ENCODE measurements around the gene ARL8A. TPM values are rescaled to one million over a fixed set of nuclear protein-coding genes. Genes with fewer than 3 reads are reported as not detected.

ARL8A gene
- polyA plus RNA-seq, 4 donors = 17.4 to 23.5 (median 22.6) TPM

- WGBS, 3 donors = 68 to 85% (median 69%) methylated on average over 9 to 10 of the region's 10 CpGs
- DNase-seq (peak in 1 of 2 donors; percentile 38), FAIRE-seq (no peak)
- no peaks in the 10 kb centered on the region for H3K36me3 ChIP-seq (ENCODE audit: control insufficient read depth in 3 of 3, insufficient read depth in 2 of 3, low read depth in 1 of 3, low read length in 3 of 3)
- peaks cover under 1 to 50% (median 6%) of the 10 kb centered on the region in 3 donors for H3K4me1 ChIP-seq (ENCODE audit: control insufficient read depth in 3 of 3, insufficient read depth in 2 of 3, low read depth in 1 of 3, low read length in 2 of 3)
- H3K27me3 ChIP-seq (ENCODE audit: control insufficient read depth in 3 of 3, insufficient read depth in 3 of 3, low read length in 3 of 3) = no peaks in the 10 kb centered on the region
- peak overlapping the region; percentile 36 to 100 (median 56) for H3K27ac ChIP-seq (ENCODE audit: low read depth in 1 of 3, low read length in 2 of 3)
- H3K9me3 ChIP-seq (ENCODE audit: control insufficient read depth in 2 of 2, insufficient read depth in 1 of 2, low read depth in 1 of 2, low read length in 1 of 2) = no peaks in the 10 kb centered on the region
- H3K4me3 ChIP-seq (ENCODE audit: low read depth in 1 of 3, low read length in 3 of 3) = no peak overlapping the region
Observed at GRCh38 chr1:202104073-202104472, 40.5 kb downstream of the ARL8A start.

DNA sequence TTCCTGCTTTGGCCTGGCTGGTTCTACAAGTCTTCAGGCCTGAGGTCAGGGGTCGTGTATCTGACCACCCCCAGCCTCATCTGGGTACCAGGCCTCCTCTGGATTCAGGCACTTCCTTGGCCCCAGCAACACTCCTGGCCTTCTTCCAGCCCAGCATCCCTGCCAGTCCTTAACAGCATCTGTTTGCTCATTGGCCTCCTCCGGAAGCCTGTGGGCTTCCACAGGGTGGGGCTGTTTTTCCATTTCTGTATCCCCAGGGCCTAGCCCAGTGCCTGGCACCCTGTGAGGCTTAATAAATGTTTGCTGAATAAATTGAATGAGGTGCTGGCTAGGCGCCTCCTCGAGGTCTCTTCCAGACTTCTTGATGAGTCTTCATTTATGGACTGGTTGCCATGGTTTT, 43.4 kb downstream of the ARL8A start:
- no peaks in the 10 kb centered on the region for H3K27me3 ChIP-seq (ENCODE audit: control insufficient read depth in 3 of 3, insufficient read depth in 3 of 3, low read length in 3 of 3)
- WGBS, 3 donors = 32 to 53% (median 39%) methylated on average over 4 of the region's 4 CpGs
- no peak overlapping the region for H3K27ac ChIP-seq (ENCODE audit: low read depth in 1 of 3, low read length in 2 of 3)
- H3K36me3 ChIP-seq (ENCODE audit: control insufficient read depth in 3 of 3, insufficient read depth in 2 of 3, low read depth in 1 of 3, low read length in 3 of 3) = no peaks in the 10 kb centered on the region
- H3K4me1 ChIP-seq (ENCODE audit: control insufficient read depth in 3 of 3, insufficient read depth in 2 of 3, low read depth in 1 of 3, low read length in 2 of 3) = peaks cover 0 to 23% (median 0%) of the 10 kb centered on the region in 3 donors
- FAIRE-seq = no peak
- DNase-seq = peak in 1 of 2 donors; percentile 36
- H3K9me3 ChIP-seq (ENCODE audit: control insufficient read depth in 2 of 2, insufficient read depth in 1 of 2, low read depth in 1 of 2, low read length in 1 of 2) = no peaks in the 10 kb centered on the region
- no peak overlapping the region for H3K4me3 ChIP-seq (ENCODE audit: low read depth in 1 of 3, low read length in 3 of 3)

DNA sequence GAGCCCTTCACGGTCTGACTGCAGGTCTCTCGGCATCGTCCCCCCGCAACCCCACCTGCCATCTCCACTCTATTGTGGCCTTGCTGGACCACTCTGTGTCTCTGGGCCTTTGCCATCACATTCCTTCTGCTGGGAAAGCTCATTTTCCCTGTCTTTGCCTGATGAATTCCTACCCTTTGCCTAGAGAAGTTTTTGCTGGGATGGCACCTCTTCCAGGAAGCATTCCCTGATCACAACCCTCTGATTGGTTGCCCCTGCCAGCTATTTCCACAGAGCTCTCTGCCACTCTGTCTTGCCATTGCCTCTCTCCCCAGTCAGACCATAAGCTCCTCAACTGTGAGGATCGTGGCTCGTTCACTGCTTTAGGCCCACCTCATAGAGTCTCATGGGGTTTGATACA, 50.7 kb downstream of the ARL8A start:
- FAIRE-seq = no peak
- Histone ChIP-seq H3K27ac (ENCODE audit: low read depth in 1 of 3, low read length in 2 of 3) (no peak overlapping the region), H3K27me3 (ENCODE audit: control insufficient read depth in 3 of 3, insufficient read depth in 3 of 3, low read length in 3 of 3) (no peaks in the 10 kb centered on the region), H3K4me3 (ENCODE audit: low read depth in 1 of 3, low read length in 3 of 3) (no peak overlapping the region), H3K9me3 (ENCODE audit: control insufficient read depth in 2 of 2, insufficient read depth in 1 of 2, low read depth in 1 of 2, low read length in 1 of 2) (no peaks in the 10 kb centered on the region), H3K36me3 (ENCODE audit: control insufficient read depth in 3 of 3, insufficient read depth in 2 of 3, low read depth in 1 of 3, low read length in 3 of 3) (no peaks in the 10 kb centered on the region), H3K4me1 (ENCODE audit: control insufficient read depth in 3 of 3, insufficient read depth in 2 of 3, low read depth in 1 of 3, low read length in 2 of 3) (peaks cover 0 to 4% (median 0%) of the 10 kb centered on the region in 3 donors)
- no peak for DNase-seq
- 94% methylated on average over 6 of the region's 6 CpGs for WGBS, 3 donors

- H3K36me3 ChIP-seq (ENCODE audit: control insufficient read depth in 3 of 3, insufficient read depth in 2 of 3, low read depth in 1 of 3, low read length in 3 of 3) = no peaks in the 10 kb centered on the region
- no peak overlapping the region for H3K27ac ChIP-seq (ENCODE audit: low read depth in 1 of 3, low read length in 2 of 3)
- H3K4me1 ChIP-seq (ENCODE audit: control insufficient read depth in 3 of 3, insufficient read depth in 2 of 3, low read depth in 1 of 3, low read length in 2 of 3) = peaks cover 0 to 33% (median 6%) of the 10 kb centered on the region in 3 donors
- DNase-seq (peak; percentile 31 to 40), FAIRE-seq (no peak)
- H3K27me3 ChIP-seq (ENCODE audit: control insufficient read depth in 3 of 3, insufficient read depth in 3 of 3, low read length in 3 of 3) = no peaks in the 10 kb centered on the region
- H3K4me3 ChIP-seq (ENCODE audit: low read depth in 1 of 3, low read length in 3 of 3) = no peak overlapping the region
- WGBS, 3 donors = 92 to 96% (median 95%) methylated on average over 3 of the region's 3 CpGs
- no peaks in the 10 kb centered on the region for H3K9me3 ChIP-seq (ENCODE audit: control insufficient read depth in 2 of 2, insufficient read depth in 1 of 2, low read depth in 1 of 2, low read length in 1 of 2)
Observed at GRCh38 chr1:202090994-202091393, 53.5 kb downstream of the ARL8A start.

GRCh38 chr1:202088206-202088605, 56.3 kb downstream of the ARL8A start:
- DNase-seq = peak; percentile 50 to 76
- Histone ChIP-seq H3K9me3 (ENCODE audit: control insufficient read depth in 2 of 2, insufficient read depth in 1 of 2, low read depth in 1 of 2, low read length in 1 of 2) (no peaks in the 10 kb centered on the region), H3K27ac (ENCODE audit: low read depth in 1 of 3, low read length in 2 of 3) (peak overlapping the region in 2 of 3 donors; percentile 0 to 89), H3K4me1 (ENCODE audit: control insufficient read depth in 3 of 3, insufficient read depth in 2 of 3, low read depth in 1 of 3, low read length in 2 of 3) (peaks cover 3 to 53% (median 10%) of the 10 kb centered on the region in 3 donors), H3K36me3 (ENCODE audit: control insufficient read depth in 3 of 3, insufficient read depth in 2 of 3, low read depth in 1 of 3, low read length in 3 of 3) (no peaks in the 10 kb centered on the region), H3K27me3 (ENCODE audit: control insufficient read depth in 3 of 3, insufficient read depth in 3 of 3, low read length in 3 of 3) (no peaks in the 10 kb centered on the region), H3K4me3 (ENCODE audit: low read depth in 1 of 3, low read length in 3 of 3) (no peak overlapping the region)
- WGBS, 3 donors = 25 to 67% (median 55%) methylated on average over 3 of the region's 3 CpGs
- FAIRE-seq = no peak

GRCh38 chr1:202086579-202087350, 57.8 kb downstream of the ARL8A start:
- Histone ChIP-seq H3K9me3 (ENCODE audit: control insufficient read depth in 2 of 2, insufficient read depth in 1 of 2, low read depth in 1 of 2, low read length in 1 of 2) (no peaks in the 10 kb centered on the region), H3K27me3 (ENCODE audit: control insufficient read depth in 3 of 3, insufficient read depth in 3 of 3, low read length in 3 of 3) (no peaks in the 10 kb centered on the region), H3K4me3 (ENCODE audit: low read depth in 1 of 3, low read length in 3 of 3) (no peak overlapping the region), H3K36me3 (ENCODE audit: control insufficient read depth in 3 of 3, insufficient read depth in 2 of 3, low read depth in 1 of 3, low read length in 3 of 3) (no peaks in the 10 kb centered on the region), H3K27ac (ENCODE audit: low read depth in 1 of 3, low read length in 2 of 3) (peak overlapping the region; percentile 86 to 99 (median 89)), H3K4me1 (ENCODE audit: control insufficient read depth in 3 of 3, insufficient read depth in 2 of 3, low read depth in 1 of 3, low read length in 2 of 3) (peaks cover 3 to 63% (median 10%) of the 10 kb centered on the region in 3 donors)
- WGBS, 3 donors = 16 to 48% (median 32%) methylated on average over 7 of the region's 7 CpGs
- FAIRE-seq (no peak), DNase-seq (peak; percentile 52 to 63)

GRCh38 chr1:202085682-202086373, 58.7 kb downstream of the ARL8A start:
- H3K36me3 ChIP-seq (ENCODE audit: control insufficient read depth in 3 of 3, insufficient read depth in 2 of 3, low read depth in 1 of 3, low read length in 3 of 3) = no peaks in the 10 kb centered on the region
- whole genome bisulfite sequencing, 3 donors = 12 to 35% (median 27%) methylated on average over 7 of the region's 7 CpGs
- no peaks in the 10 kb centered on the region for H3K9me3 ChIP-seq (ENCODE audit: control insufficient read depth in 2 of 2, insufficient read depth in 1 of 2, low read depth in 1 of 2, low read length in 1 of 2)
- H3K27ac ChIP-seq (ENCODE audit: low read depth in 1 of 3, low read length in 2 of 3) = peak overlapping the region; percentile 86 to 99 (median 89)
- H3K4me1 ChIP-seq (ENCODE audit: control insufficient read depth in 3 of 3, insufficient read depth in 2 of 3, low read depth in 1 of 3, low read length in 2 of 3) = peaks cover 3 to 72% (median 10%) of the 10 kb centered on the region in 3 donors
- DNase-seq (peak; percentile 84 to 87), FAIRE-seq (no peak)
- no peak overlapping the region for H3K4me3 ChIP-seq (ENCODE audit: low read depth in 1 of 3, low read length in 3 of 3)
- no peaks in the 10 kb centered on the region for H3K27me3 ChIP-seq (ENCODE audit: control insufficient read depth in 3 of 3, insufficient read depth in 3 of 3, low read length in 3 of 3)

GRCh38 chr1:202084791-202085681, 59.5 kb downstream of the ARL8A start:
- DNase-seq (peak; percentile 93 to 97), FAIRE-seq (no peak)
- peaks cover 3 to 70% (median 10%) of the 10 kb centered on the region in 3 donors for H3K4me1 ChIP-seq (ENCODE audit: control insufficient read depth in 3 of 3, insufficient read depth in 2 of 3, low read depth in 1 of 3, low read length in 2 of 3)
- peak overlapping the region; percentile 86 to 99 (median 89) for H3K27ac ChIP-seq (ENCODE audit: low read depth in 1 of 3, low read length in 2 of 3)
- no peaks in the 10 kb centered on the region for H3K9me3 ChIP-seq (ENCODE audit: control insufficient read depth in 2 of 2, insufficient read depth in 1 of 2, low read depth in 1 of 2, low read length in 1 of 2)
- no peaks in the 10 kb centered on the region for H3K36me3 ChIP-seq (ENCODE audit: control insufficient read depth in 3 of 3, insufficient read depth in 2 of 3, low read depth in 1 of 3, low read length in 3 of 3)
- no peak overlapping the region for H3K4me3 ChIP-seq (ENCODE audit: low read depth in 1 of 3, low read length in 3 of 3)
- 4 to 44% (median 25%) methylated on average over 16 of the region's 16 CpGs for WGBS, 3 donors
- no peaks in the 10 kb centered on the region for H3K27me3 ChIP-seq (ENCODE audit: control insufficient read depth in 3 of 3, insufficient read depth in 3 of 3, low read length in 3 of 3)

All from small intestine (tissue), 7 donors.